GM10266 (cell line): ENCODE results near the gene CCR7.

Experiments
- DNase-seq: peaks from one replicate; pipeline ENCODE4 v3.0.0; 2012; ENCODE audit errors: extremely low spot score
- CTCF ChIP-seq: IDR thresholded peaks from 2 replicates; pipeline ENCODE4 v1.5.1; 2012; ENCODE audit warnings: mild to moderate bottlenecking, low read depth; ENCODE audit not compliant: control insufficient read depth, insufficient read depth; ENCODE audit errors: missing control alignments

Gene CCR7

GRCh38 chr17:40533896-40534295, 31.4 kb downstream of the CCR7 start:
- no peak for TF ChIP-seq CTCF
- DNase-seq: no peak

GRCh38 chr17:40532520-40533253, 32.6 kb downstream of the CCR7 start:
- no peak for DNase-seq
- no peak for TF ChIP-seq CTCF

GRCh38 chr17:40531051-40531991, 34.0 kb downstream of the CCR7 start:
- peak; percentile 55 for DNase-seq
- no peak for TF ChIP-seq CTCF

DNA sequence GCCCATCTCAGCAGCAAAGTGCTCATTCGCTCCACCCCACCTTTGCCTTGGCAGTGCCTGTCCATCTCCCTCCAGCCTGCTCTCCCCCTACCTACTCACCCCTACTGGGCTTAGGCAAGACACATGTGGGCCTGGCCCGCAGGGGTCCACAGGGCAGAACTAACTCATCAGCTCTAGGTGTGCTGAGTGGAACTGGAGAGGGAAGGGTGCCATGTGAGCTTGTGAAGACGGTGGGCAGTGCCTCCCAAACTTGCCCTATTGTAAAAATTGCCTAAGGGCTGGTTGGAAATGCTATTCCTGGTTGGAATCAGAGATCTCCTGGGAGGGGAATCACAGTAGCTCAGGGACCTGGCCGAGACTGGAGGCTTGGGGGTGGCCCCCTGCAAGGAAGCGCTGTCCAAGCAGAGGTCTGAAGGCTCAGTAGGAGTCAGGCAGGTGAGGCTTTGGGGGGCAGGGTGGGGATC, 34.7 kb downstream of the CCR7 start:
- DNase-seq: no peak
- no peak for TF ChIP-seq CTCF

DNA sequence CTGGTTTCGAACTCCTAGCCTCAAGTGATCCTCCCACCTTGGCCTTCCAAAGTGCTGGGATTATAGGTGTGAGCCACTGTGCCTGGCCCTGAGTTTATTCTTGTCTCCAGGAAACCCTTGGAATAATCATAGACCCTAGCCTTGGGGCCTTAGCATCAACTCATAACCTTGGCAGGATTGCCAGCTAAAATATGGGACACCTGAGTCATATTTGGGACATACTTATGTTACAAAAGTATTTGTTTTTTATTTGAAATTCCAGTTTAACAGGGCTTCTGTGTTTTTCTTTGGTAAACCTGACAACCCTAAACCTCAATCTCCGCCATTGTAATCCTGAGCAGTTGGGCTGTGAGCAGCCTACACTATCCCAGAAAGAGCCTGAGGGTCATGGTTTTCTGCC, 35.3 kb downstream of the CCR7 start:
- no peak for DNase-seq
- no peak for TF ChIP-seq CTCF

DNA sequence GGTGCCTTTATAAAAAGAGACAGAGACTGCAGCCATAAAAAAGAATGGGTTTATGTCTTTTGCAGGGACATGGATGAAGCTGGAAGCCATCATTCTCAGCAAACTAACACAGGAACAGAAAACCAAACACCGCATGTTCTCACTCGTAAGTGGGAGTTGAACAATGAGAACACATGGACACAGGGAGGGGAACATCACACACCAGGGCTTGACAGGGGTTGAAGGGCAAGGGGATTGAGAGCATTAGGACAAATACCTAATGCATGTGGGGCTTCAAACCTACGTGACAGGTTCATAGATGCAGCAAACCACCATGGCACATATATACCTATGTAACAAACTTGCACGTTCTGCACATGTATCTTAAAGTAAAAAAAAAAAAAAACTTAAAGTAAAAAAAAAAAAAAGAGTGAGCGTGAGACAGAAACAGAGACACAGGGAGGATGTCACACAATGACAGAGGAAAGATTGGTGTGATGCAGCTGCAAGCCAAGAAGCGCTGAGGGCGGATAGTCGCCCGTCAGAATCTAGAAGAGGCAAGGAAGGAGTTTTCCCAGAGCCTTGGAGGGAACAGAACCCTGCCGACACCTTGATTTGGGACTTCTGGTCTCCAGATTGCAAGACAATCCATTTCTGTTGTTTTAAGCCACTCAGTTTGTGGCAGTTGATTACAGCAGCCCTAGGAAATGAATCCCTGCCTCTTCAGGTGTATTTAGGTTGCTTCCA, 36.4 kb downstream of the CCR7 start:
- TF ChIP-seq CTCF: no peak
- DNase-seq: no peak

DNA sequence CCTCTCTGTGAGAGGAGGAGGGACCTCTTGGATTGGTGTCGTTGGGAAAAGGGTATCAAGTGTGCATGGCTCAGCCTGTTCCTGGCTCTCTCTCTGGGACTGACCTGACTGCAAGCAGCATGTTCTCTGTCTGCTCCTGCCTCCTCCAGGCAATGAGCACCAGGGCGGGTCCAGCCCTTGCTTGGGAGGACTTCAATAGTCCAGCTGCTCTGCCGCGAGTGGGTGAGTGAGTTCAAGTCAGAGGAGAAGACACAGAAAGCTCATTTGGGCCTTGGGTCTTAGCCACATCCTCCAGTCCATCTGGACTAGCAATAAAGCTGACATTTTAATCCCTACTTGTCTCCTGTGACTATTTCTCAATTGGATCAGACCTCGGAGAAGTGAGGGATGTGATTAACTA, 38.6 kb downstream of the CCR7 start:
- no peak for TF ChIP-seq CTCF
- DNase-seq: no peak
